Measurements from ENCODE around the gene MCU. TPM values are rescaled to one million over a fixed set of nuclear protein-coding genes. Genes with fewer than 3 reads are reported as not detected.

Gene MCU
- total RNA-seq, 1 experiment from 2014 or later, result 26.8 TPM

- H2AFZ ChIP-seq (ENCODE audit: low read depth, low read length, poor library complexity, severe bottlenecking), result no peak overlapping the region
- no peak overlapping the region for H3K9ac ChIP-seq (ENCODE audit: low read length)
- ChIA-PET RAD21 (ENCODE audit: low non-redundant PET in 1 of 2, low total read pairs in 2 of 2, uncharacterized antibody in 2 of 2, unreplicated experiment in 2 of 2) (no interaction called here), CTCF (no interaction called here), POLR2A (no interaction called here)
- TF ChIP-seq EZH2phosphoT487 (IDR thresholded peaks at IDR 0.05; ENCODE audit: borderline replicate concordance), result no peak
- no peak for TF ChIP-seq POLR2A (IDR thresholded peaks at IDR 0.05; ENCODE audit: borderline replicate concordance, extremely low read depth, insufficient read depth, insufficient read length)
- no peak for TF ChIP-seq ATF3 (IDR thresholded peaks at IDR 0.05)
- no peak for TF ChIP-seq CBX3 (IDR thresholded peaks at IDR 0.05; ENCODE audit: low read depth)
- TF ChIP-seq CTCF (IDR thresholded peaks at IDR 0.05 in 2 of 3, conservative IDR thresholded peaks at IDR 0.05 in 1 of 3; ENCODE audit: borderline replicate concordance in 1 of 3, insufficient read depth in 1 of 3, low read depth in 2 of 3, low read length in 2 of 3), result no peak
- TF ChIP-seq ZBTB33 (IDR thresholded peaks at IDR 0.05; ENCODE audit: extremely low read depth, insufficient replicate concordance, low read length), result no peak
- no peak for TF ChIP-seq POLR2AphosphoS5 (IDR thresholded peaks at IDR 0.05; ENCODE audit: low read depth, low read length)
- no peak for TF ChIP-seq EZH2 (IDR thresholded peaks at IDR 0.05)
- no peak for TF ChIP-seq CEBPB (IDR thresholded peaks at IDR 0.05; ENCODE audit: low read depth)
- no peak for TF ChIP-seq FOSL1 (IDR thresholded peaks at IDR 0.05; ENCODE audit: low read depth)
- TF ChIP-seq ELF1 (IDR thresholded peaks at IDR 0.05; ENCODE audit: borderline replicate concordance, low read depth), result no peak
- no peak for TF ChIP-seq SP1 (IDR thresholded peaks at IDR 0.05; ENCODE audit: low read depth)
- no peak for TF ChIP-seq REST (IDR thresholded peaks at IDR 0.05; ENCODE audit: low read depth)
- no peak for TF ChIP-seq JUND (IDR thresholded peaks at IDR 0.05)
- TF ChIP-seq YY1 (IDR thresholded peaks at IDR 0.05; ENCODE audit: extremely low read depth, insufficient replicate concordance, low read depth, low read length), result no peak
- TF ChIP-seq ZNF274 (IDR thresholded peaks at IDR 0.05; ENCODE audit: low read depth, low read length), result no peak
- no peak for TF ChIP-seq RAD21 (IDR thresholded peaks at IDR 0.05; ENCODE audit: low read depth)
- no peak for TF ChIP-seq TCF7L2 (IDR thresholded peaks at IDR 0.05; ENCODE audit: borderline replicate concordance, extremely low read depth, insufficient read depth, insufficient read length)
- no peak for TF ChIP-seq SIN3A (IDR thresholded peaks at IDR 0.05; ENCODE audit: low read depth)
- no peak for TF ChIP-seq EGR1 (IDR thresholded peaks at IDR 0.05; ENCODE audit: low read depth)
- no peaks in the 10 kb centered on the region for H3K36me3 ChIP-seq (ENCODE audit: control insufficient read depth in 1 of 2, insufficient read depth in 2 of 2, low read length in 2 of 2)
- no peak for DNase-seq (ENCODE audit: low read depth, low spot score)
- ATAC-seq, result no peak
- no peaks in the 10 kb centered on the region for H4K20me1 ChIP-seq (ENCODE audit: insufficient read depth)
- peaks cover 2 to 14% of the 10 kb centered on the region in 2 experiments for H3K4me1 ChIP-seq (ENCODE audit: control insufficient read depth in 1 of 2, insufficient read depth in 2 of 2, low read length in 2 of 2)
- no peak overlapping the region for H3K4me2 ChIP-seq (ENCODE audit: low read length)
- no peak overlapping the region for H3K27ac ChIP-seq (ENCODE audit: low read depth, low read length)
- H3K4me3 ChIP-seq (replicated peaks in 1 of 2; ENCODE audit: low read depth in 1 of 2, low read length in 2 of 2), result no peak overlapping the region
- no peaks in the 10 kb centered on the region for H3K9me3 ChIP-seq (ENCODE audit: control insufficient read depth in 1 of 2, insufficient read depth in 1 of 2, low read depth in 1 of 2, low read length in 2 of 2)
- intact Hi-C loops (cut with micrococcal nuclease), result no loop called here
- no TSS peak for BruUV-seq (replicated peaks)
- H3K27me3 ChIP-seq (ENCODE audit: insufficient read depth, low read length), result no peaks in the 10 kb centered on the region
- H3K9me2 ChIP-seq (ENCODE audit: insufficient read depth), result no peaks in the 10 kb centered on the region
- H3K79me2 ChIP-seq (ENCODE audit: insufficient read depth, low read length), result no peaks in the 10 kb centered on the region
Measured at GRCh38 chr10:72800741-72801092, 108.8 kb downstream of the MCU start.

All from HCT116 (cell line).